Right atrium auricular region (tissue), 2 donors: ENCODE measurements around the gene SHC4. TPM values are rescaled to one million over a fixed set of nuclear protein-coding genes. Genes with fewer than 3 reads are reported as not detected.

Experiments
- DNase-seq: peaks from one replicate; pipeline ENCODE4 v3.0.0-alpha.2; 2019; ENCODE audit warnings: low spot score
- H3K27ac ChIP-seq, 2 donors: fragments of 200-600 bp; sonication (generic); 1 replicate in 1 of 2; 2 replicates in 1 of 2; pipeline ENCODE4 v1.5.1; 2016 to 2019
- H3K27me3 ChIP-seq, 2 donors: fragments of 200-600 bp; sonication (generic); one replicate each; pipeline versions ENCODE4 v1.5.1 to v1.6.0; 2017 to 2019
- H3K36me3 ChIP-seq: fragments of 200-600 bp; sonication (generic); one replicate; pipeline ENCODE4 v1.5.1; 2016
- H3K4me1 ChIP-seq, 2 donors: fragments of 200-600 bp; sonication (generic); one replicate each; pipeline versions ENCODE4 v1.5.1 to v1.6.0; 2017 to 2019
- H3K4me3 ChIP-seq, 2 donors: fragments of 200-600 bp; sonication (generic); 1 replicate in 1 of 2; 2 replicates in 1 of 2; pipeline ENCODE4 v1.5.1; 2017 to 2019; ENCODE audit warnings: mild to moderate bottlenecking in 1 of 2, moderate library complexity in 1 of 2
- H3K9me3 ChIP-seq, 2 donors: fragments of 200-600 bp; sonication (generic); one replicate each; pipeline ENCODE4 v1.5.1; 2019
- CTCF ChIP-seq, 2 donors: fragments of 200-600 bp; sonication (generic); IDR thresholded peaks; one replicate each; pipeline ENCODE4 v1.5.1; 2019; ENCODE audit warnings: antibody characterized with exemption in 2 of 2
- total RNA-seq, 2 donors: library from RNA; depleted of rRNA; stranded (reverse); fragments of >200 nt; gene quantifications; one replicate each; pipeline ENCODE4 v1.1.0, GENCODE V29; 2016

The SHC4 gene
- total RNA-seq, 2 donors from 2014 or later = 4.9 to 5.3 TPM

GRCh38 chr15:48940508-48940907 is 23.2 kb downstream of the SHC4 start:
- Histone ChIP-seq H3K27me3 (no peaks in the 10 kb centered on the region), H3K9me3 (no peaks in the 10 kb centered on the region), H3K27ac (no peak overlapping the region), H3K4me1 (peaks cover 0 to 21% of the 10 kb centered on the region in 2 donors), H3K36me3 (no peaks in the 10 kb centered on the region), H3K4me3 (no peak overlapping the region)
- TF ChIP-seq CTCF (IDR thresholded peaks at IDR 0.05) = no peak
- DNase-seq = no peak

GRCh38 chr15:48939648-48940047 is 24.1 kb downstream of the SHC4 start:
- H3K4me1 ChIP-seq = peaks cover 0 to 12% of the 10 kb centered on the region in 2 donors
- H3K27me3 ChIP-seq = no peaks in the 10 kb centered on the region
- H3K27ac ChIP-seq = peak overlapping the region in 1 of 2 donors; percentile 22
- no peaks in the 10 kb centered on the region for H3K9me3 ChIP-seq
- H3K4me3 ChIP-seq = no peak overlapping the region
- no peak for DNase-seq
- TF ChIP-seq CTCF (IDR thresholded peaks at IDR 0.05) = no peak
- H3K36me3 ChIP-seq = no peaks in the 10 kb centered on the region

GRCh38 chr15:48937886-48938285 is 25.8 kb downstream of the SHC4 start:
- no peaks in the 10 kb centered on the region for H3K27me3 ChIP-seq
- no peak overlapping the region for H3K27ac ChIP-seq
- H3K9me3 ChIP-seq = no peaks in the 10 kb centered on the region
- no peak for TF ChIP-seq CTCF (IDR thresholded peaks at IDR 0.05)
- peaks cover 0 to 10% of the 10 kb centered on the region in 2 donors for H3K4me1 ChIP-seq
- H3K36me3 ChIP-seq = no peaks in the 10 kb centered on the region
- no peak overlapping the region for H3K4me3 ChIP-seq
- DNase-seq = no peak

- DNase-seq = no peak
- no peak overlapping the region for H3K4me3 ChIP-seq
- no peaks in the 10 kb centered on the region for H3K9me3 ChIP-seq
- H3K36me3 ChIP-seq = no peaks in the 10 kb centered on the region
- no peak for TF ChIP-seq CTCF (IDR thresholded peaks at IDR 0.05)
- H3K4me1 ChIP-seq = peaks cover 0 to 10% of the 10 kb centered on the region in 2 donors
- H3K27me3 ChIP-seq = no peaks in the 10 kb centered on the region
- H3K27ac ChIP-seq = no peak overlapping the region
Observed at GRCh38 chr15:48936666-48937065, 27.1 kb downstream of the SHC4 start.

- no peaks in the 10 kb centered on the region for H3K36me3 ChIP-seq
- no peak for DNase-seq
- H3K27ac ChIP-seq = no peak overlapping the region
- no peaks in the 10 kb centered on the region for H3K9me3 ChIP-seq
- no peaks in the 10 kb centered on the region for H3K27me3 ChIP-seq
- no peak overlapping the region for H3K4me3 ChIP-seq
- H3K4me1 ChIP-seq = peaks cover 0 to 10% of the 10 kb centered on the region in 2 donors
- TF ChIP-seq CTCF (IDR thresholded peaks at IDR 0.05) = no peak
Observed at GRCh38 chr15:48935236-48935635, 28.5 kb downstream of the SHC4 start.

- Histone ChIP-seq H3K4me1 (peaks cover 0 to 6% of the 10 kb centered on the region in 2 donors), H3K36me3 (no peaks in the 10 kb centered on the region), H3K27me3 (no peaks in the 10 kb centered on the region), H3K27ac (no peak overlapping the region), H3K9me3 (no peaks in the 10 kb centered on the region), H3K4me3 (no peak overlapping the region)
- TF ChIP-seq CTCF (IDR thresholded peaks at IDR 0.05) = no peak
- no peak for DNase-seq
Observed at GRCh38 chr15:48930735-48931134, 33.0 kb downstream of the SHC4 start.
